ENCODE measurements around the gene PHLPP1.

Gene PHLPP1

GRCh38 chr18:62963507-62963906 is 248.2 kb downstream of the PHLPP1 start:
- TF ChIP-seq CTCF (IDR thresholded peaks at IDR 0.05; ENCODE audit: low read depth, low read length, missing control alignments): no peak
- H3K4me3 ChIP-seq (ENCODE audit: low read depth, low read length): no peak overlapping the region
- DNase-seq (ENCODE audit: low read depth): no peak
- in situ Hi-C loops (cut with HindIII; ENCODE audit: low sequenced_read_pairs): no loop called here

- H3K4me3 ChIP-seq (ENCODE audit: low read depth, low read length): no peak overlapping the region
- TF ChIP-seq CTCF (IDR thresholded peaks at IDR 0.05; ENCODE audit: low read depth, low read length, missing control alignments): no peak
- in situ Hi-C loops (cut with HindIII; ENCODE audit: low sequenced_read_pairs): no loop called here
- no peak for DNase-seq (ENCODE audit: low read depth)
Observed at GRCh38 chr18:62964432-62964831, 249.1 kb downstream of the PHLPP1 start.

- TF ChIP-seq CTCF (IDR thresholded peaks at IDR 0.05; ENCODE audit: low read depth, low read length, missing control alignments): no peak
- in situ Hi-C loops (cut with HindIII; ENCODE audit: low sequenced_read_pairs): no loop called here
Observed at GRCh38 chr18:62967089-62967488, 251.7 kb downstream of the PHLPP1 start.

GRCh38 chr18:62973689-62974088 is 258.3 kb downstream of the PHLPP1 start:
- no peak for TF ChIP-seq CTCF (IDR thresholded peaks at IDR 0.05; ENCODE audit: low read depth, low read length, missing control alignments)
- H3K4me3 ChIP-seq (ENCODE audit: low read depth, low read length): no peak overlapping the region
- in situ Hi-C loops (cut with HindIII; ENCODE audit: low sequenced_read_pairs): no loop called here
- no peak for DNase-seq (ENCODE audit: low read depth)

More at GRCh38 chr18:62967089-62967488, 251.7 kb downstream of the PHLPP1 start:
- H3K4me3 ChIP-seq (ENCODE audit: low read depth, low read length): no peak overlapping the region
- DNase-seq (ENCODE audit: low read depth): no peak

GRCh38 chr18:62974388-62974787 is 259.0 kb downstream of the PHLPP1 start:
- in situ Hi-C loops (cut with HindIII; ENCODE audit: low sequenced_read_pairs): no loop called here
- no peak for DNase-seq (ENCODE audit: low read depth)
- TF ChIP-seq CTCF (IDR thresholded peaks at IDR 0.05; ENCODE audit: low read depth, low read length, missing control alignments): no peak
- H3K4me3 ChIP-seq (ENCODE audit: low read depth, low read length): no peak overlapping the region

- TF ChIP-seq CTCF (IDR thresholded peaks at IDR 0.05; ENCODE audit: low read depth, low read length, missing control alignments): no peak
- no peak for DNase-seq (ENCODE audit: low read depth)
- no peak overlapping the region for H3K4me3 ChIP-seq (ENCODE audit: low read depth, low read length)
- in situ Hi-C loops (cut with HindIII; ENCODE audit: low sequenced_read_pairs): loop anchor here (25.0 kb wide), 2 partner anchors 388 to 788 kb away; partner anchors contain the start of genes PIGN and RELCH
Observed at GRCh38 chr18:62974928-62975675, 259.8 kb downstream of the PHLPP1 start.

All from astrocyte of the cerebellum (primary cell).